NCI-H2227 (cell line): Measurements from ENCODE around the gene PHC2.

Source experiments
- DNase-seq: peaks from one replicate; lab custom pipeline; 2025; ENCODE audit not compliant: unreplicated experiment; lab: John Stamatoyannopoulos, UW

The PHC2 gene

GRCh38 chr1:33392639-33393038 lies 38.3 kb downstream of the PHC2 start:
- peak; percentile 92 for DNase-seq

- DNase-seq: peak; percentile 34
Measured at GRCh38 chr1:33392206-33392605, 38.7 kb downstream of the PHC2 start.

GRCh38 chr1:33391343-33392078 lies 39.4 kb downstream of the PHC2 start:
- no peak for DNase-seq

GRCh38 chr1:33390542-33390941 lies 40.4 kb downstream of the PHC2 start:
- no peak for DNase-seq

- DNase-seq: no peak
Measured at GRCh38 chr1:33388805-33389771, 41.8 kb downstream of the PHC2 start.

GRCh38 chr1:33387625-33388024 lies 43.3 kb downstream of the PHC2 start:
- no peak for DNase-seq

- no peak for DNase-seq
Measured at GRCh38 chr1:33385251-33385650, 45.6 kb downstream of the PHC2 start.

GRCh38 chr1:33384040-33384812 lies 46.7 kb downstream of the PHC2 start:
- DNase-seq: peak; percentile 62

- no peak for DNase-seq
Measured at GRCh38 chr1:33383489-33383888, 47.4 kb downstream of the PHC2 start.

- peak; percentile 48 for DNase-seq
Measured at GRCh38 chr1:33382661-33383415, 48.1 kb downstream of the PHC2 start.

- DNase-seq: no peak
Measured at GRCh38 chr1:33381977-33382376, 48.9 kb downstream of the PHC2 start.

- DNase-seq: no peak
Measured at GRCh38 chr1:33380811-33381210, 50.1 kb downstream of the PHC2 start.

- no peak for DNase-seq
Measured at GRCh38 chr1:33379631-33380354, 51.1 kb downstream of the PHC2 start.

GRCh38 chr1:33378976-33379375 lies 51.9 kb downstream of the PHC2 start:
- peak; percentile 23 for DNase-seq

GRCh38 chr1:33378524-33378923 lies 52.4 kb downstream of the PHC2 start:
- DNase-seq: peak; percentile 48

GRCh38 chr1:33377756-33378155 lies 53.1 kb downstream of the PHC2 start:
- DNase-seq: peak; percentile 71

GRCh38 chr1:33377013-33377412 lies 53.9 kb downstream of the PHC2 start:
- no peak for DNase-seq

- no peak for DNase-seq
Measured at GRCh38 chr1:33375316-33375715, 55.6 kb downstream of the PHC2 start.

GRCh38 chr1:33374336-33375105 lies 56.4 kb downstream of the PHC2 start:
- DNase-seq: no peak
